Measurements from ENCODE around the gene TP53BP1.

The TP53BP1 gene

DNA sequence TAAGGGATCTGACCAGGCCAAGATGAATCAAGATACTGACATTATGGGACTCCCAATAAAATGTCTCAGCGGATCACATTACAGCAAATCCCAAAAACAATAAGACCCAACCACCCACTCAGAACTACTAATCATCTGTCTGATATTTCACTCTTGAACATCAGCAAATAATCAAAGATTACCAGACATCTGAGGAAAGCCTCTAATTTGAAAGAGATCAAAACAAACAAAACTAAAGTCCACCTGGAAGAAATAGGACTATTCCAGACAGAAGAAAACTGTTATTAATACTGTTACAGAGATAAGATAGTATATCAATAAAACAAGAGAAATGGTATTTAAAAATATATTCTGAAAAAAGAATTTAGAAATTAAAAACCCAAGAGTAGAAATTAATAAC, 29.0 kb downstream of the TP53BP1 start:
- H2BK15ac ChIP-seq (ENCODE audit: low read depth, poor library complexity, severe bottlenecking), result no peak overlapping the region
- H3K4me3 ChIP-seq (ENCODE audit: insufficient read depth in 1 of 2, low read depth in 1 of 2, low read length in 2 of 2), result no peak overlapping the region
- no peak overlapping the region for H2AK5ac ChIP-seq (ENCODE audit: low read length, severe bottlenecking)
- no peak overlapping the region for H4K8ac ChIP-seq (ENCODE audit: low read length)
- no peaks in the 10 kb centered on the region for H3K27me3 ChIP-seq (ENCODE audit: control insufficient read depth in 1 of 2, insufficient read depth in 1 of 2, low read length in 2 of 2)
- no peak overlapping the region for H2BK12ac ChIP-seq (ENCODE audit: low read length in 2 of 2)
- peaks cover 32 to 77% of the 10 kb centered on the region in 2 experiments for H3K36me3 ChIP-seq (ENCODE audit: control insufficient read depth in 1 of 2, insufficient read depth in 2 of 2, low read depth in 1 of 2, low read length in 2 of 2)
- 100% methylated on average over 1 of the region's 1 CpG for whole genome bisulfite sequencing
- no peak overlapping the region for H3K18ac ChIP-seq (ENCODE audit: low read depth in 1 of 2, low read length in 2 of 2)
- no peak overlapping the region for H2BK120ac ChIP-seq (ENCODE audit: low read depth, low read length)
- no peak overlapping the region for H3K14ac ChIP-seq (ENCODE audit: low read length in 2 of 2)
- H2AFZ ChIP-seq (ENCODE audit: low read depth, low read length), result no peak overlapping the region
- no peak for DNase-seq
- H3K4ac ChIP-seq (ENCODE audit: low read depth in 1 of 2, low read length in 2 of 2), result no peak overlapping the region
- no peak overlapping the region for H4K91ac ChIP-seq (ENCODE audit: low read length)
- H3K9ac ChIP-seq (ENCODE audit: low read length), result no peak overlapping the region
- no peak overlapping the region for H3K4me2 ChIP-seq (ENCODE audit: low read length, poor library complexity, severe bottlenecking)
- H3K79me1 ChIP-seq (replicated peaks; ENCODE audit: low read length, poor library complexity, severe bottlenecking), result peaks cover 21% of the 10 kb centered on the region
- H3K23ac ChIP-seq (ENCODE audit: low read length in 2 of 2), result no peak overlapping the region
- H3K4me1 ChIP-seq (ENCODE audit: control insufficient read depth, insufficient read depth, low read depth, low read length), result peaks cover 3% of the 10 kb centered on the region
- no peak overlapping the region for H3K27ac ChIP-seq (ENCODE audit: low read length, poor library complexity, severe bottlenecking)
- no peaks in the 10 kb centered on the region for H3K9me3 ChIP-seq (ENCODE audit: control insufficient read depth, low read length)
- no peak overlapping the region for H2BK5ac ChIP-seq (ENCODE audit: low read depth, low read length, poor library complexity, severe bottlenecking)

DNA sequence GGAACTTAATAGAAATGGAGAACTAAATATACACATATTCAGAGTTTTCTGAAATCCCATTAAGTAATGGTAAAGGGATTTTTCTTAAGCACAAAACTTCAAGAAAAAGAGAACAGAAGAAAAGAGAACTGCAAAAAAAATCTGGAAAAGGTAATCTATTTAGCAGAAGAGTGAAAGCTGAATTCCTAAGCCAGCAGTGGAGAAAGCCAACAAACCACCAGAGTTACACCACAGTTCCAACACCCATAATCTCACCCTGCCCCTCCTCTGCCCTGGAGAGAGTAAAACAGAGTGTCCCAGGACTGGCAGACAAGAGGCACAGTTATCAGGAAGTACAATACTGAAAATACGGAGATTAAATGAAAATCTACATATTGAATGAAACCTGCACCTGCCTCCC, 29.4 kb downstream of the TP53BP1 start:
- H3K4me2 ChIP-seq (ENCODE audit: low read length, poor library complexity, severe bottlenecking), result no peak overlapping the region
- WGBS, result 97% methylated on average over 1 of the region's 1 CpG

GRCh38 chr15:43449981-43450380, 43.0 kb downstream of the TP53BP1 start:
- Histone ChIP-seq H2BK120ac (ENCODE audit: low read depth, low read length) (no peak overlapping the region), H4K8ac (ENCODE audit: low read length) (no peak overlapping the region), H3K18ac (ENCODE audit: low read depth in 1 of 2, low read length in 2 of 2) (no peak overlapping the region), H3K4ac (ENCODE audit: low read depth in 1 of 2, low read length in 2 of 2) (no peak overlapping the region), H4K91ac (ENCODE audit: low read length) (no peak overlapping the region), H3K4me2 (ENCODE audit: low read length, poor library complexity, severe bottlenecking) (no peak overlapping the region), H3K27ac (ENCODE audit: low read length, poor library complexity, severe bottlenecking) (no peak overlapping the region), H3K9me3 (ENCODE audit: control insufficient read depth, low read length) (no peaks in the 10 kb centered on the region), H3K23ac (ENCODE audit: low read length in 2 of 2) (no peak overlapping the region), H2BK5ac (ENCODE audit: low read depth, low read length, poor library complexity, severe bottlenecking) (no peak overlapping the region), H3K79me1 (replicated peaks; ENCODE audit: low read length, poor library complexity, severe bottlenecking) (peaks cover 24% of the 10 kb centered on the region), H3K36me3 (ENCODE audit: control insufficient read depth in 1 of 2, insufficient read depth in 2 of 2, low read depth in 1 of 2, low read length in 2 of 2) (peaks cover 21 to 66% of the 10 kb centered on the region in 2 experiments), H2AFZ (ENCODE audit: low read depth, low read length) (no peak overlapping the region), H3K9ac (ENCODE audit: low read length) (no peak overlapping the region), H2BK12ac (ENCODE audit: low read length in 2 of 2) (no peak overlapping the region), H3K4me3 (ENCODE audit: insufficient read depth in 1 of 2, low read depth in 1 of 2, low read length in 2 of 2) (no peak overlapping the region), H3K27me3 (ENCODE audit: control insufficient read depth in 1 of 2, insufficient read depth in 1 of 2, low read length in 2 of 2) (no peaks in the 10 kb centered on the region), H3K4me1 (ENCODE audit: control insufficient read depth, insufficient read depth, low read depth, low read length) (no peaks in the 10 kb centered on the region), H2BK15ac (ENCODE audit: low read depth, poor library complexity, severe bottlenecking) (no peak overlapping the region), H3K14ac (ENCODE audit: low read length in 2 of 2) (no peak overlapping the region), H2AK5ac (ENCODE audit: low read length, severe bottlenecking) (no peak overlapping the region)
- DNase-seq, result no peak
- 100% methylated on average over 1 of the region's 1 CpG for WGBS

More for the DNA sequence above, 29.4 kb downstream of the TP53BP1 start:
- no peak overlapping the region for H4K91ac ChIP-seq (ENCODE audit: low read length)
- no peak overlapping the region for H3K4ac ChIP-seq (ENCODE audit: low read depth in 1 of 2, low read length in 2 of 2)
- no peak overlapping the region for H3K4me3 ChIP-seq (ENCODE audit: insufficient read depth in 1 of 2, low read depth in 1 of 2, low read length in 2 of 2)
- peaks cover 34 to 77% of the 10 kb centered on the region in 2 experiments for H3K36me3 ChIP-seq (ENCODE audit: control insufficient read depth in 1 of 2, insufficient read depth in 2 of 2, low read depth in 1 of 2, low read length in 2 of 2)
- H2BK5ac ChIP-seq (ENCODE audit: low read depth, low read length, poor library complexity, severe bottlenecking), result no peak overlapping the region
- H3K9me3 ChIP-seq (ENCODE audit: control insufficient read depth, low read length), result no peaks in the 10 kb centered on the region
- no peak overlapping the region for H2AK5ac ChIP-seq (ENCODE audit: low read length, severe bottlenecking)
- H2BK12ac ChIP-seq (ENCODE audit: low read length in 2 of 2), result no peak overlapping the region
- H2BK120ac ChIP-seq (ENCODE audit: low read depth, low read length), result no peak overlapping the region
- no peak overlapping the region for H3K27ac ChIP-seq (ENCODE audit: low read length, poor library complexity, severe bottlenecking)
- H3K79me1 ChIP-seq (replicated peaks; ENCODE audit: low read length, poor library complexity, severe bottlenecking), result peaks cover 21% of the 10 kb centered on the region
- H2AFZ ChIP-seq (ENCODE audit: low read depth, low read length), result no peak overlapping the region
- H3K18ac ChIP-seq (ENCODE audit: low read depth in 1 of 2, low read length in 2 of 2), result no peak overlapping the region
- no peak overlapping the region for H4K8ac ChIP-seq (ENCODE audit: low read length)
- no peaks in the 10 kb centered on the region for H3K27me3 ChIP-seq (ENCODE audit: control insufficient read depth in 1 of 2, insufficient read depth in 1 of 2, low read length in 2 of 2)
- no peak overlapping the region for H3K23ac ChIP-seq (ENCODE audit: low read length in 2 of 2)
- H3K14ac ChIP-seq (ENCODE audit: low read length in 2 of 2), result no peak overlapping the region
- no peak overlapping the region for H2BK15ac ChIP-seq (ENCODE audit: low read depth, poor library complexity, severe bottlenecking)
- DNase-seq, result no peak
- H3K9ac ChIP-seq (ENCODE audit: low read length), result no peak overlapping the region
- peaks cover 3% of the 10 kb centered on the region for H3K4me1 ChIP-seq (ENCODE audit: control insufficient read depth, insufficient read depth, low read depth, low read length)

GRCh38 chr15:43446344-43446743, 46.6 kb downstream of the TP53BP1 start:
- Histone ChIP-seq H2BK12ac (ENCODE audit: low read length in 2 of 2) (no peak overlapping the region), H3K9me3 (ENCODE audit: control insufficient read depth, low read length) (no peaks in the 10 kb centered on the region), H3K36me3 (ENCODE audit: control insufficient read depth in 1 of 2, insufficient read depth in 2 of 2, low read depth in 1 of 2, low read length in 2 of 2) (peaks cover 9 to 60% of the 10 kb centered on the region in 2 experiments), H3K4me1 (ENCODE audit: control insufficient read depth, insufficient read depth, low read depth, low read length) (no peaks in the 10 kb centered on the region), H2BK15ac (ENCODE audit: low read depth, poor library complexity, severe bottlenecking) (no peak overlapping the region), H3K4ac (ENCODE audit: low read depth in 1 of 2, low read length in 2 of 2) (no peak overlapping the region), H3K14ac (ENCODE audit: low read length in 2 of 2) (no peak overlapping the region), H3K27me3 (ENCODE audit: control insufficient read depth in 1 of 2, insufficient read depth in 1 of 2, low read length in 2 of 2) (no peaks in the 10 kb centered on the region), H2AFZ (ENCODE audit: low read depth, low read length) (no peak overlapping the region), H2BK5ac (ENCODE audit: low read depth, low read length, poor library complexity, severe bottlenecking) (no peak overlapping the region), H3K9ac (ENCODE audit: low read length) (no peak overlapping the region), H2AK5ac (ENCODE audit: low read length, severe bottlenecking) (no peak overlapping the region), H2BK120ac (ENCODE audit: low read depth, low read length) (no peak overlapping the region), H3K4me2 (ENCODE audit: low read length, poor library complexity, severe bottlenecking) (no peak overlapping the region), H4K91ac (ENCODE audit: low read length) (no peak overlapping the region), H3K27ac (ENCODE audit: low read length, poor library complexity, severe bottlenecking) (no peak overlapping the region), H3K79me1 (replicated peaks; ENCODE audit: low read length, poor library complexity, severe bottlenecking) (peaks cover 20% of the 10 kb centered on the region), H3K23ac (ENCODE audit: low read length in 2 of 2) (no peak overlapping the region), H4K8ac (ENCODE audit: low read length) (no peak overlapping the region), H3K4me3 (ENCODE audit: insufficient read depth in 1 of 2, low read depth in 1 of 2, low read length in 2 of 2) (no peak overlapping the region), H3K18ac (ENCODE audit: low read depth in 1 of 2, low read length in 2 of 2) (no peak overlapping the region)
- no peak for DNase-seq
- 76% methylated on average over 2 of the region's 2 CpGs for WGBS
